Kidney tubule cell (primary cell): Measurements from ENCODE around the gene NRXN3.

Experiments used
- DNase-seq: peaks from one replicate; pipeline ENCODE4 v3.0.0-alpha.2; 2018; ENCODE audit warnings: low spot score

NRXN3 gene

DNA sequence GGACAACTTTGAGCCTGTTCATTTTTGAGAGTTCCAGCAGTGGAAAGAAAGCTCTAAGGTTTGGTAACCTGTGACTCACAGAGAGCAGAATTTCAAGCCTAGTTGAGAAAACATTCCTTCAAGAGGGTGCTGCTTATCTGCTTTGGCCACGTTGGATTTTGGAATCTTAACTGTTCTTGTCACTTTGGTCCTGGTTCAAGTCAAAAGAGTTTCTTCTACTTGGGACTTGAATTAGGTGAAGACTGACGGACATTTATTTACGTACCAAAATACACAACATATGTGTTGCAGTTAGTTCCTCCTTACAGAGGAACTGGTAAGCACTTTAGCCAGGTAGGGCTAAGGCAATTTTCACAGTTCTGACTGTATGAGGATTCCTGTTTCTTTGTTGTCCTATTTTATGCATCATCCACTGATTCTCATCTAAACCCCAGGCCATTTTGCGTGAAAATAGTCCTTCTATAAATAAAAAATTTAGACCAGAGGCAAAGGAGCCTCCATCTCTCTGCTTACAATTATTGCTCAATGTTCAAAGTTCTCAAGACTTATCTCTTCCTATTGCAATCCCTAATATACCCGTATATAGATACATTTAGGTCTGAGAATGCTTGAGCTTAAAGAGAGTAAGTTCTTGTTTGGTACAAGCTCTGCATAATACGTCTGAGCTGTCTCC lies 1460.3 kb downstream of the NRXN3 start:
- DNase-seq: peak; percentile 69

DNA sequence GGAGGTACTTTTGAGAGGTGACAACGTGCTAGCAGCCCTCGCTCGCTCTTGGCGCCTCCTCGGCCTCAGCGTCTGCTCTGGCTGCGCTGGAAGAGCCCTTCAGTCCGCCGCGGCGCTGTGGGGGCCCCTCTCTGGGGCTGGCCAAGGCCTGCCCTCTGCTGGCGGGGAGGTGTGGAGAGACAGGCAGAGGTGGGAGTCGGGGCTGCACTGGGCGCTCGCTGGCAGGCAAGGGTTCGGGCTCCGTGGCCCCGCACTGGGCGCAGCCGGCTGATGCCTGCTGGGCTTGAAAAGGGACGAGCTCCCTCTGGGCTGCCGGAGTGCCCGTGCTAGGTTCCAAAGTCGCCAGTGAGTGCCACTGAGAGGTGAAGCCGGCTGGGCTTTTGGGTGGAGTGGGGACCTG lies 1461.1 kb downstream of the NRXN3 start:
- DNase-seq: no peak

GRCh38 chr14:79638672-79639266 lies 1468.6 kb downstream of the NRXN3 start:
- DNase-seq: peak; percentile 36

GRCh38 chr14:79639613-79640012 lies 1469.4 kb downstream of the NRXN3 start:
- no peak for DNase-seq

- DNase-seq: no peak
Observed at GRCh38 chr14:79641371-79641770, 1471.2 kb downstream of the NRXN3 start.

DNA sequence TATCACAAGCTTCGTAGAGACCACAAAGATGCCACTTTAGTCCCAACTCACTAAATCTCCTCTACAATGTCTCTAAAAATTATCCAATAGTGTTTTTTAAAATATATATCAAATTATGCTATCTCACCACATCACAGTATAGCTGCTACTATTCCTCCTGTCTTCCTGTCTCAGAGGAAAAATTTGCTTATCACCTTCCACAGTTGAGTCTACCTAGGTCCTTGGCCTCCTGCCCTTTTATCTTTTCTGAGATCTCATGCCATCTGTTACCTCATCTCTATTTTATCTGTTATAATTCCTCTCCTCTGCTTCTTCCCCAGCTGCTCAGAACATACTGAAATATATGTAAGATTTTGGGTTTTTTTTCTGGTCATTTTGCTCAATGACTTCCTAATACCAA lies 1473.0 kb downstream of the NRXN3 start:
- no peak for DNase-seq

- DNase-seq: no peak
Observed at GRCh38 chr14:79645753-79646362, 1475.7 kb downstream of the NRXN3 start.

DNA sequence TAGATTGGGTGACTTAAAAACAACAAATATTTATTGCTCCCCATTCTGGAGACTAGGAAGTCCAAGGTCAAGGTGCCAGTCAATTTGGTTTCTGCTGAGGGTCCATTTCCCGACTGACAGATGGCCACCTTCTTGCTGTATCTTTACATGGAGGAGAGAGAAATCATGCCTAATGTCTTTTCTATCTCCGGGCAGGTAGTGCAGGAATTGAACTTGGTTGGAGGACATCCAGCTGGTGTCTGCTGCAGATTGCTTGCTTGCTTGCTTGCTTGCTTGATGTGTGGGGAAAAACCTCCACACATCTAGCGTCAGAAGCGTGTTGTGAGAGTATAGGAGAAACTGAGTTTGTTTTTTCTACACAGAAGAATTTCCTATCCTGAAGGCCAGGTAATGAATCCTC lies 1479.7 kb downstream of the NRXN3 start:
- DNase-seq: no peak

- no peak for DNase-seq
Observed at GRCh38 chr14:79652513-79653307, 1482.5 kb downstream of the NRXN3 start.

- DNase-seq: no peak
Observed at GRCh38 chr14:79656056-79656455, 1485.9 kb downstream of the NRXN3 start.

DNA sequence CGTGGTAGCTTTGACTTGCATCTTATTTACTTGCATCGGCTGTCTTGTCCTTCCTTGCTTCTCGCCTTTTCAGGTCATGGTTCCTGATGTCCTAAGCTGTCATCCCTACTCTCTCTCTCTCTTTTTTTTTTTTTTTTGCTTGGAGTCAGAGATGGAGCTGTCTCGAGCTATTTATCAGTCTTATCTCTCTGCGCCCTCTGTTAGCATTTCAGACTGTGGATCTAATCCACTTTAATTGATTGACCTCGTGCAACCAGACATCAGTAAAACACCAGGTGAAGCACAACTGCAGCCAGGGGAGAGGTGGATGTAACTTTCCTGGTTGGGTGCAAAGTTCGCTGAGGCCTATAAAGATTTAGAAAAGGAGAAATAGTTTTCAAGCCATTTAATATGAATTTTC lies 1486.3 kb downstream of the NRXN3 start:
- no peak for DNase-seq

DNA sequence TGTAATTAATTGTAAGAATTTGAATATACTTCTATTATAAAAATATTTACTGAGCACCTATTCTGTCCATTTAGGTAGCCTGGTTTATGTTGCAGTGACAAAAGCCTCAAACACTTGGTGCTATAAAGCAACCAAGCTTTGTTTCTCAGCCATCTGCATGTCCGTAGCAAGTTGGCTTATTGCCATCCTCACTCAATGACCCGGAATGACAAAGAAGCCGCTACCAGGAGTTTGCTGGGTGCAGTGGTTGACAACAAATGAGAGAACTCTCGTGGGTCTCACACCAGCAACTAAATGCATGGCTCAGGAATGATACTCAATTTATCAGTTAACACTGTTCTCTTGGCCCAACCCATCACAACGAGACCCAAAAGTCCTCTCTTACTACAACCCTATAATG lies 1488.0 kb downstream of the NRXN3 start:
- DNase-seq: no peak

GRCh38 chr14:79658769-79659168 lies 1488.6 kb downstream of the NRXN3 start:
- DNase-seq: no peak

GRCh38 chr14:79660053-79660939 lies 1490.1 kb downstream of the NRXN3 start:
- DNase-seq: peak; percentile 9

DNA sequence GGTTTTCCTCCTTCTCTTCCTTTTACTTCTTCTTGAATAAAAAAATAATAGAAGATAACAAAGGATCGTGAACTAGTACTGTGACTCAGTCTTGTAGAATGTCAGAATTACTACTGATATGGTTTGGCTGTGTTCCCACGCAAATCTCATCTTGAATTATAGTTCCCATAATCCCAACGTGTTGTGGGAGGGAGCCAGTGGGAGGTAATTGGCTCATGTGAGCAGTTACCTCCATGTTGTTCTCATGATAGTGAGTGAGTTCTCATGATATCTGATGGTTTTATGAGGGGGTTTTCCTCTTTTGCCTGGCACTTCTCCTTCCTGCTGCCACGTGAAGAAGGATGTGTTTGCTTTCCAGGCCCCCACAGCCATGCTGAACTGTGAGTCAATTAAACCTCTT lies 1491.6 kb downstream of the NRXN3 start:
- DNase-seq: peak; percentile 22

- no peak for DNase-seq
Observed at GRCh38 chr14:79663453-79663852, 1493.3 kb downstream of the NRXN3 start.

DNA sequence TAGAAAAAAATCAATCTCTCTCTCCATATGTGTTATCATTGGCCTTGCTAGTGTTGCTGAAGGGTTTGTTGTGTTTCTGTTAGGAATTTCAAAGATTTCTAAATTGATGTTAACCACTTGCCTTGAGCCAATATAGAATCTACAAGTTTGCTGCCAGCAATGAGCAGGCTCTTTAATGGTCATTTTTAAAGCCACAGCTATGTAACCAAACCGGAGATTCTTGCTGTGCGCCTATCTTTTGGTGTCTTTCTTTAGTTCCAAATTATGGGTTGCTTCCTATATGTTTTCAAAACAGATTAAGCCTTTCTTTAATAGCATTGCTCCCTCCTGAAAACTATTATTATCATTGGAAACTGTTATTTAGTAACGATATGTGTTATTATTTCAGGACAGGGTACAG lies 1495.4 kb downstream of the NRXN3 start:
- no peak for DNase-seq

DNA sequence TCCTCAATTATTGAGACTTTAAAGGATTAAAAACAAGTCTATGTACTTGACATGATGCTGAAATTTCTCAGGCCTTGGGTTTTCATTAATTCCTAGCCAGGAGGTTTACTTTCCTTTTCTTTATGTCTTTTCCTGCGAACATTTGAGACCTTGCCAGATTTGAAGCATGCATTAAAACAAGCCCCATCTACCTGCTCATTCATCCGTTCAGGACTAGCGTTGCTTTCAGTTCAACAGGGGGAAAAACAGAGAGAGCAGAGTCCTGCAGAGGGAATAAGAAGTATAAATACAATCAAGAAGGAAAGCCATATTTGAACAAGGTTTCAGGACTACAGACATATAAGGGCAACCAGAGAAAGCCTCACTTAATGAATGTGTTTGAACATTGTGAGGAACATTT lies 1498.8 kb downstream of the NRXN3 start:
- peak; percentile 9 for DNase-seq

GRCh38 chr14:79670811-79671210 lies 1500.6 kb downstream of the NRXN3 start:
- DNase-seq: no peak

DNA sequence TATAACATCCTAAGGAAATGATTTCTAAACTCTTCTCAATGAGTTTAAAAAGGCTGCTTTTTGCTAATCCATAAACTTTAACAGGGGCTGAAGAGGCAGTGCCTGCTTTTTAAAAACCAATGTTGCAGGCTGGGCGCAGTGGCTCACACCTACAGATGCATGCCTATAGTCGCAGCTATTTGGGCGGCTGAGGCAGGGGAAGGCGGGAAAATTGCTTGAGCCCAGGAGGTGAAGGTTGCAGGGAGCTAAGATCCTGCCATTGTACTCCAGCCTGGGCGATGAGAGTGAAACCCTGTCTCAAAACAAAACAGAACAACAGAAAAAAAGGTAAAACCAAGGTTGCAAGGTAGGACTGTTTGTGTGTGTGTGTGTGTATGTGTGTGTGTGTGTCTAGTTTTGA lies 1509.9 kb downstream of the NRXN3 start:
- no peak for DNase-seq

DNA sequence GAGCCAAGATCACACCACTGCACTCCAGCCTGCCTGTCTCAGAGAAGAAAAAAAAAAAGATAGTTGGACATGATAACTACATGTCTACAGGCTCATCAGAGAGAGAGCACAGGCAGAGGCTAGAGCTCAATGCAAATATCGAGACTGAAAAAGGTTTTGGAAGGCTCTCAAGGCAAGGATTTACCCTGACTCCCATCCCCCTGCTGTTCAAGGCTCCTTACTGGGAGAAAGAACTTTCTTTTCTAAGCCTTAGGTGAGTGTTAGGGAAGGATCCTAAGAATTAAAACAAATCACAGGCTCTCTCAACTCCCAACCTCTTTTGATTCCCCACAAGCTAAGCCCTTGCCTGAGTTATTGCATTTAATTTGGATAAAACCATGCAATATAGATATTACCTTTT lies 1516.0 kb downstream of the NRXN3 start:
- DNase-seq: no peak

DNA sequence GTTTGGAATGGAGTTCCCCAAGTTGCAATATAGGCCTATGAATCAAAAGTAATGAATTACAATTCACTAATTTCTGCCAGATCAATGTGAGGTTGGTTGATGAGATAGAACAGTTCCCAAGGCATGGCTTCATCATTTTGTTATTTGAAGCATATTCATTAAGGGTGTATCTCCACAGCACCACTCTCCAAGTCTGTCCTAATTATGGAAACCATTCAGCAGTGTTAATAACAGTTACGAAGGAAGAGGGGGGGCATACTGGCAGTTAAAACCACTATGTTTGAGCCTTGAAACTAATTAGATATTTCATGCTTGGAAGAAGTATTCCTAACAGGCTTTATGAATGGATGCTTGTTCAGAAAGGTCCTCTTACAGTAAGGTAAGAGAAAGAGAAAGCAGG lies 1520.8 kb downstream of the NRXN3 start:
- no peak for DNase-seq
